ENCODE results near the gene ALOX5AP.

The ALOX5AP gene

DNA sequence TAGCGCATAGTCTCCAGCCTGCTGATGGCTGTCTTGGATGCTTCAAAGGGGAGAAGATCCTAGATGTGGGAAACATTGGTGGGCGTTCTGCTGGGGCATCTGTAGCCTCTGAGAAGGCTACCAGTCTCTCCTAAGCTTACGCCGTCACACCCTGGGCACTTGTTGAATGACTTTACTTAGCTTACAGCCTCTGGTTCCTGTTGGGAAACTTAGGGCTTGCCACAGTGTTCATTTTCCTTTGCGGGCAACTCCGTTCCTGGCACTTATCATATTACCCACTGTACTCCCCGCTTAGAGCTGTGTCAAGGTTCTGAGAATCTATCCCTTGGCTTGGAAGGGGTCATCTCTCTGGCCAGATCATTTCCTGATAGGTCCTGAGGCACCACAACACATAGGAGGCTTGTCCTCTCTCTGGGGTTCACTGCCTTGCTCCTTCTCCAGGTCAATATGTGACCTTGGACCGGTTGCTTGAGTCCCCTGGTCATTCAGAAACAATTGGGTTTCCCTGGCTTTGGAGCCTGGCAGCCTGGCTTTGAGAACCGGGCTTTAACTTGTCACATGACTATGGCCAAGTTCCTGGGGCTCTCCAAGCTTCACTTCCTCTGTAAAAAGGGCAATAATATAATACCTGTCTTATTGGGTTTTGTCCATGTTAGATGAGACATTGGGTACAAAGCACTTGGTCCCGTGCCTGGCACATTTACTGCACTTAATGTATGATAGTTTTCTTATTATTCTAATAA, 20.5 kb upstream of the ALOX5AP start:
- no peak for DNase-seq (ENCODE audit: low spot score)

- DNase-seq (ENCODE audit: low spot score) = no peak
Observed at GRCh38 chr13:30715372-30715756, 20.0 kb upstream of the ALOX5AP start.

- no peak for DNase-seq (ENCODE audit: low spot score)
Observed at GRCh38 chr13:30715837-30716236, 19.5 kb upstream of the ALOX5AP start.

- DNase-seq (ENCODE audit: low spot score) = peak; percentile 81
Observed at GRCh38 chr13:30718661-30719524, 16.4 kb upstream of the ALOX5AP start.

- DNase-seq (ENCODE audit: low spot score) = no peak
Observed at GRCh38 chr13:30719525-30719914, 15.8 kb upstream of the ALOX5AP start.

DNA sequence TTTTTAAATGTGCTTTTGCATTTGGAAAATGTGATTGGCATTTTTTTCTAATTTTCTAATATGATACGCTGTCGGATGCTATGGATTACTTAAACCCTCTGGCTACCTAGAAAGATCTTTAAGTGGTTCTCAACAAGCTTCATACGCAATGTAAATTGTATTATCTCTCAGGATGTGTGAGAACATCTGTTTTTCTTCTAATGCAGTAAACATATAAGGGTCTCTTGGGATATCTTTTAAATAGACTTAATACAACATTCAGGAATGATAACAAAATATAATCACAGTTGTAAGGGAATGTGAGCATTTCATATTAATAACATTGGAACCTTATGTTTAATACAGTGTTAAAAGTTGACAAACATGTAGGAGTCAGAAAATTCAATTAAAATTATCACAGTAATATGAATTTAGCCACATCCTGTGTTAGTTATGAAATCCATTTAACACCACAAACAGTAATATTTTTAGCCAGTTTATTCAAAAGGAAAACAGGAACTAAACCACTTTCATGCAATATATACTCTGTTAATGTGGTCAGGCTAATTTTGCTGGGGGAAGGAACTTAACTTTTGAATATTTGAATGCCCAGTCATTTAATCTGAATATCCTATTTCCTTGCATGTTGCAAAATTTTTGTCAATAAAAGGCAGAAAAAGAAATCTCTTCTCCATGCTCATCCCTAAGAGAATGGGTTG, 15.0 kb upstream of the ALOX5AP start:
- no peak for DNase-seq (ENCODE audit: low spot score)

DNA sequence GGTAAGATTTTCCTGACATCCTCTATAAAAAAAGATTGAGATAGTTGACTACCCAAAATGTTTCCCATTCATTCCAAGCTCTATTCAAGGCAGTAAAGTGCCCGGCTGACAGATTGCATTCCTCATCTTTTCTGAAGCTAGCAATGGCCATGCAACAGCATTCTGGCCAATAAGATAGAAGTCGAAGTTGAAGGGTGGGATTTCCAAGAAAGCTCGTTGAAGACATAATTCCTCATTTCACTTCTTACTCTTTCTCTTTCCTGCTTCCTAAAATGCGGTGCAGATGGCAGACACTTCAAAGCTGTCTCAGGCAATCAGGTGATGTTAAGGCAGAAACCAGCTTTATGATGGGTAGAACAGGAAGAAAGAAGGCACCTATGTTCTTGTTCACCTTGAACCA, 13.4 kb upstream of the ALOX5AP start:
- no peak for DNase-seq (ENCODE audit: low spot score)

DNA sequence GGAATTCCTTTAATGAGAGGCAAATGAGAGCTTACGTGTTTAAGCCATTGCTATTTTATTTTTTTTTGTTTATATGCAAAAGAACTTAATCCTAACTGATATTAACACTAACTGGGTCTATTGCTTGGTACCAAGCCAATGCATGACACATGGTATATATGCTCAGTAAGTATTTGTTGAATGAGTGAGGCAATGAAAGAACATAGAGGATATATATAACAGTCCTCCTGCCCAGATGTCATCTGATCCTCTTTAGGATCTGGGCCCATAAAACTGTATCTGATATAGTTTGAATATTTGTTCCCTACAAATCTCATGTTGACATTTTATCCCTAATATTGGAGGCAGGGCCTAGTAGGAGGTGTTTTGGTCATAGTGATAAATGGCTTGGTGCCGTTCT, 13.0 kb upstream of the ALOX5AP start:
- DNase-seq (ENCODE audit: low spot score) = no peak

DNA sequence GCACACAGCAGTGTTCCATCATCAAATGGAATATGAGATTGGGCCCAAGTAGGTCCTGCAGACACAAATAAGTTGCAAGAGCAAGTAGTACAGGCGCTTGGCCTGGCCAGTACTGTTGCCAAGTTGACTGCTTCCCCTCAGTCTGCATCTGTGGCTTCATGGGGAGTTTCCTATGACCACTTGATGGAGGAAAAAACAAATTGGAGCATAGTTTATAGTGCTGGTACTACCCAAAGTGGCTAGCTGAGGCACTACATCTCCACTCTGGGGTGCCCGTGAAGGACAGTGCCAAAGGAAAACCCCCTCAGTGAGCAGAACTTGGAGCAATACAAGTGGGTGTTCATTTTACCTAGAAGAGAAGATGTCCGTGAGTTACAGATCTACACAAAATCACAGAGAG, 10.6 kb upstream of the ALOX5AP start:
- DNase-seq (ENCODE audit: low spot score) = no peak

GRCh38 chr13:30725326-30726085, 9.8 kb upstream of the ALOX5AP start:
- DNase-seq (ENCODE audit: low spot score) = no peak

GRCh38 chr13:30726192-30726591, 9.2 kb upstream of the ALOX5AP start:
- DNase-seq (ENCODE audit: low spot score) = no peak

GRCh38 chr13:30727491-30728355, 7.6 kb upstream of the ALOX5AP start:
- DNase-seq (ENCODE audit: low spot score) = no peak

- DNase-seq (ENCODE audit: low spot score) = no peak
Observed at GRCh38 chr13:30729801-30730200, 5.5 kb upstream of the ALOX5AP start.

- DNase-seq (ENCODE audit: low spot score) = no peak
Observed at GRCh38 chr13:30730526-30730925, 4.8 kb upstream of the ALOX5AP start.

GRCh38 chr13:30731361-30732045, 3.8 kb upstream of the ALOX5AP start:
- no peak for DNase-seq (ENCODE audit: low spot score)

GRCh38 chr13:30732046-30732390, 3.3 kb upstream of the ALOX5AP start:
- no peak for DNase-seq (ENCODE audit: low spot score)

GRCh38 chr13:30734439-30734838, 904 bp upstream of the ALOX5AP start:
- DNase-seq (ENCODE audit: low spot score) = no peak

DNA sequence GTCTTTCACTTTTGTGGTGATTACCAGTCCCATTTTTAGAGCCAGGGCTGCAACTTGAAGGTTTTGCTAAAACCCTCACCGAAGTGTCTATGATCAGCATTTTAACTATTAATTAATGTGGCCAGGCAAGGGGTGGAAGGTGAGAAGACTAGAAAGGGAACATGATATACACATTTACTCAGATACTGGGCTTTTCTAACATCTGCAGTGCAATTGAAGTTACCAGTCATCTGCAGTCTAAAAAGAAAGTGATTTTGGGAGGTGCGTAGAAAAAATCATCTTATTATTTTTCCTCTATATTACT, 481 bp downstream of the ALOX5AP start:
- no peak for DNase-seq (ENCODE audit: low spot score)

- no peak for DNase-seq (ENCODE audit: low spot score)
Observed at GRCh38 chr13:30736461-30737320, 1.3 kb downstream of the ALOX5AP start.
